NCI-H128 (cell line): ENCODE data around the gene FLOT1.

ENCODE experiments used
- DNase-seq: peaks from one replicate; lab custom pipeline; 2025; ENCODE audit not compliant: unreplicated experiment; lab: John Stamatoyannopoulos, UW

Gene FLOT1, protein sequence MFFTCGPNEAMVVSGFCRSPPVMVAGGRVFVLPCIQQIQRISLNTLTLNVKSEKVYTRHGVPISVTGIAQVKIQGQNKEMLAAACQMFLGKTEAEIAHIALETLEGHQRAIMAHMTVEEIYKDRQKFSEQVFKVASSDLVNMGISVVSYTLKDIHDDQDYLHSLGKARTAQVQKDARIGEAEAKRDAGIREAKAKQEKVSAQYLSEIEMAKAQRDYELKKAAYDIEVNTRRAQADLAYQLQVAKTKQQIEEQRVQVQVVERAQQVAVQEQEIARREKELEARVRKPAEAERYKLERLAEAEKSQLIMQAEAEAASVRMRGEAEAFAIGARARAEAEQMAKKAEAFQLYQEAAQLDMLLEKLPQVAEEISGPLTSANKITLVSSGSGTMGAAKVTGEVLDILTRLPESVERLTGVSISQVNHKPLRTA

GRCh38 chr6:30742316-30743098 is at the start of gene FLOT1:
TSS of gene FLOT1 (minus strand) at chr6:30742687. CDS start at chr6:30742189, 498 bp downstream.
- peak; percentile 50 for DNase-seq

GRCh38 chr6:30790724-30791383 is 48.4 kb upstream of the FLOT1 start:
- no peak for DNase-seq

GRCh38 chr6:30789606-30790005 is 47.1 kb upstream of the FLOT1 start:
- no peak for DNase-seq

DNA sequence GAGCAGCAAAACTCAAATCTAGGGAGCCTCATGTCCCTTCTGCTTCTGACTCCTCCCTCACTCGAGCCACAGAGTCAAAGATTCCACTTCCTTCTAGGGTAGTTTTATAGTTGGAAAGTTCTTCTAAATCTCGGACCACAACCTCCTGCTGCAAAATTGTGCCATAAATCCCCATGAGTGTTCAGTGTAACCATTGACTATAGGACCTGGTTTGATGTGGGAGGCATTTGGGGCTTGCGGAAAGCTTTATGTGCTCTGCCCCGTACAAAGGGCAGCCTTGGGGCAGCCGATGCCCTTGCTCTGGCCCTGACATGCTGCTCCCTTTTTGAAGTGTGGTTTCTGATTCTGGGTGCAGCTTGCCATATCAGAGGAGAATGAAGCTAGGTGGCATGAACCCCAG is 45.5 kb upstream of the FLOT1 start:
- DNase-seq, result no peak

DNA sequence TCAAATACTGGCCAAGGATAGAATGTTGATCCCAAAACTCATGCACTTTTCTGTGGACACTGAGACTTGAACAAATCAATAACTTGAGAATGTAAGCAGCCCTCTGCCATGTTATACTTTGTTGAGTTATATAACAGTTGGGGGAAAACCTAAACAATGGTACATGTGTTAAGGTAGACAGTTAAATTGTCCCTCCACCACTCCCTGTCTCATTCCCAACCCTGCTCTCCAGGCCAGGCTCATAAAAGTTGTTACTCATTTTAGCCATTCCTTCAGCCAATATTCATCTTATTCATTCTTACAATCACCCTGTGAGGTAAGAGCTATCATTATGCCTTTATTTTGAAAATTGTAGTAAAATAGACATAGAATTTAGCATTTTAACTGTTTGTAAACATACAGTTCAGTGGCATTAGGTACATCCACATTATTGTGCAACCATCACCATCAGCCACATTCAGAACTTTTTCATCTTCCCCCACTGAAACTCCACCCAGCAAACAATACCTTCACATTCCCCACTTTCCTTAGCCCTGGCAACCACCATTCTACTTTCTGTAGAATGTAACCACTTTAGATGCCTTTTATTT is 40.0 kb upstream of the FLOT1 start:
- DNase-seq, result no peak

DNA sequence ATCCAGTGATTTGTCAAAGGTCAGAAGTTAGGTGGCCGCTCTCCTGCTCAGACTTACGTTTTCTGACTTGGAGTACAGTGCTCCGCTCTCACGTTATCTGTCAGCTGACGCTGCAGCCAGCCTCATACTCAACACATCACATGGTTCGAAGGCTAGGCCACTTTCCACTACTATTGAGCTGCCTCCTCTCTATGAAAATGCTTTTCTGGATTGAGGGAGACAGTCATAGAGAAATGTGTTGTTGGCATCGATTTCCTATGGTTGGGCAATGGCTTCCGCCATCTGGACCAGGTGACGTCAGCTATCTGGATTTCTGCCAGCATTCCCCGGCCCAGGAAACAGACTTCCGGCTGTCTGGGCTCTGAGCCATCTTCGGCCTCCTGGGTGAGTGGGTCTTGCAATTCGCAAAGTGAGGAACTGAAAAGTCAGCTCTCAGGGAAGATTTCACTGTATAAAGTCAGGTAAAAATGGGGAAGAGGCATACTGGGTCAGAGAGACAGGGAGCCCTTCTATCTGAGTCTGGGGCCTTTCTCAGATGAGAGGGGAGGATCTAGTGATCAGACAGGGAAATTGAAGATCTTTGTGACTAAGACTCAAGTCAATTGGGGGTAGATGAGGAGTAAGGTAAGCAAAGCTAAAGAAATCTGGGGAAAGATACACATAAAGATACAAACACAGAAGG is 39.4 kb upstream of the FLOT1 start:
- DNase-seq, result peak; percentile 69

GRCh38 chr6:30781395-30781742 is 38.9 kb upstream of the FLOT1 start:
- no peak for DNase-seq

DNA sequence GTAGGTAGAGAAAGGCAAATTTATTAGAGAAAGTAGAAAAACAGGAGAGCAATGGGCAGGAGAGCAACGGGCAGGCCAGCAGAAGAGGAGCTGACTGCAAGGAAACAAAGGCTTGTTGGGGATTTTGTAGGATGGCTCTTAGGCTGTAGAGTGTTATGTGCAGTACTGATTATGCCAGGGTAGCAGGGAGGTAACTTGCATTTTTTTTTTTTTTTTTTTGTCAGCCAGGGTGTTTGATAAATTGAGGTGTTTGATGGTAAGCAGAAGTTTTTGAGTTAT is 38.1 kb upstream of the FLOT1 start:
- DNase-seq, result no peak

GRCh38 chr6:30779850-30780641 is 37.6 kb upstream of the FLOT1 start:
- DNase-seq, result no peak

DNA sequence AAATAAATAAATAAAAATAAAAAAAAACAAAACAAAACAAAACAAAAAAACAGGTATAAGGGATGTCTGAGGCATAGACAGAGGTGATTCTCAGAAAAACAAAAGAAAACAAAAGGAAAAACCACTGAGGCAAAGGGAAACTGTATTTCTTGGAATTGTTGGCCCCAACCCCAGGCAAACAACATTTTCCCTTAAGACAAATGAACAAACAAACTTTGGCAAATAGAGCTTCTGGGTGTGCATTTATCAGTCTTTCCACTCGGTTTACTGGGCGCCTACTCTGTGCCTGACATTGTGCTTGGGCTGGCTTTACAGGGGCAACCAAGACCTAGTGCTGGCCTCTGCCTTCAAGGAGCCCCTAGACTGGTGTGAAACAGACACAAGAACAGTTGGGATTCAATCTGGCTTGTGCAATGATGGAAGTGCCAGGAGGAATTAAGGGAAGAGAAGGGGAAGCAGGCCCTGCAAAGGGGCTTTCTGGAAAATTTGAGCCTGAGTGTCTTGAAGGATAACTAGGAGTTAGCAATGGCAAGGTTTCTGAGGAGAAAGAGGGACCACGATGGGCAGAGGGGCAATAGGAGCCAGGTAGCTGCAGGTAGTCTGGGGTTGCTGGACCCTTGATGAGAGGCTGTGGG is 35.6 kb upstream of the FLOT1 start:
- DNase-seq, result no peak

DNA sequence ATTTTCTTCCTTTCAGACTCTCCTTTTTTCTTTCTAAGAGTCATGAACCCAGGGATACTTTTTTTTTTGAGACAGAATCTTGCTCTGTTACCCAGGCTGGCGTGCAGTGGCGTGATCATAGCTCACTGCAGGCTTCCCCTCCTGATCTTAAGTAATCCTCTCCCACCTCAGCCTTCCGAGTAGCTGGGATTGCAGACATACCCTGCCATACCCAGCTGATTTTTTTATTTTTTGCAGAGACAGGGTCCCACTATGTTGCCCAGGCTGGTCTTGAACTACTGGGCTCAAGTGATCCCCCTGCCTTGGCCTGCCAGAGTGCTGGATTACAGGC is 34.6 kb upstream of the FLOT1 start:
- no peak for DNase-seq

DNA sequence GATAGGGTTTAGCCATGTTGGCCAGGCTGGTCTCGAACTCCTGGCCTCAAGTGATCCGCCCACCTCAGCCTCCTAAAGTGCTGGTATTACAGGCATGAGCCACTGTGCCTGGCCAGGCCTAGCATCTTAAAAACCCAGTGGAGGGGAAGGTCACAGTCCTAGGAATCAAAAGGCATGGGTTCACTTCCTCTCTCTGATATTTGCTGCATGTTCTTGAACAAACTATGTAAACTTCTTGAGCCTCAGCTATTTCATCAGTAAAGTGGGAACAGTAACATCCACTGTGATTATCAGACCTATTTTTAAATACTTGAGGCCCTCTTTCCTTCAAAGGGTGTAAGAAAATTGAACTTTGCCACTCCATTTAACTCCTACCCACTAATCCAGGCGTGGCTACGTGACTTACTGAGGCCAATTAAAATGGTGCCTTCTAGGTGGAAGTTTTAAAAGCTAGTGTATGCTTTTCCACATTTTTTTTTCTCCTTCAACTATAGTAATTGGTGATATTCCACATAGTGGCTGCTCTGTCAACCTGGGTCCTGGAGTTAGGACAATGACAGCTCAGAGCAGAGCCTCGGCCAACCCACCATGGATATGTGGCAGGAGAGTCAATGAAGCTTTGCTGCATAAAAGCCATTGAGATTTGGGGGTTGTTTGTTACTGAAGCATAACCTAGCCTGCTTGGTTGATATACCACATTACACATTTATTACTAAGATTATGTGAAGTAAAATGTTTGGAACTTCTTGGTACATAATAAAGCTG is 34.1 kb upstream of the FLOT1 start:
- no peak for DNase-seq

- DNase-seq, result no peak
These were observed 32.6 kb upstream of the FLOT1 start for GRCh38 chr6:30775104-30775503.

- no peak for DNase-seq
These were observed 32.2 kb upstream of the FLOT1 start for GRCh38 chr6:30774701-30775100.

DNA sequence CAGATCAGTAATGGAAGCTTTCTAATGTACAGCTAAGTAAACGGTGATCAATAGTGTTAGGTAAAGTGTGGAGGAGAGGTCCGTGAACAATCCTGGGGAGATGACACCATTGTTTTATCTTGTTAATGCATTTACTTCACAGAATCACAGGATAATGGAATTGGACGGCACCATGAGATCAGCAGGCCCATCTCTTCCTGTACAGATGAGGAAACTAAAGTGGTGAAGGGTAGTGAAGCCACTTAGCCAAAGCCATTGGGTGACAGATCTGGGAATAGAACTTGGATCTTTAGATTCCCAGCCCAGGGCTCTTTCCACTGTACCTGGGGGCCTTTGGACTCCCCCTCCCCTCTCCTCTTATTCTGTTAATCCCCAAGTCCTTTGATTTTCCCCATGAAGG is 28.1 kb upstream of the FLOT1 start:
- no peak for DNase-seq

GRCh38 chr6:30769853-30770524 is 27.5 kb upstream of the FLOT1 start:
- DNase-seq, result no peak

- no peak for DNase-seq
These were observed 26.8 kb upstream of the FLOT1 start for GRCh38 chr6:30769088-30769852.

DNA sequence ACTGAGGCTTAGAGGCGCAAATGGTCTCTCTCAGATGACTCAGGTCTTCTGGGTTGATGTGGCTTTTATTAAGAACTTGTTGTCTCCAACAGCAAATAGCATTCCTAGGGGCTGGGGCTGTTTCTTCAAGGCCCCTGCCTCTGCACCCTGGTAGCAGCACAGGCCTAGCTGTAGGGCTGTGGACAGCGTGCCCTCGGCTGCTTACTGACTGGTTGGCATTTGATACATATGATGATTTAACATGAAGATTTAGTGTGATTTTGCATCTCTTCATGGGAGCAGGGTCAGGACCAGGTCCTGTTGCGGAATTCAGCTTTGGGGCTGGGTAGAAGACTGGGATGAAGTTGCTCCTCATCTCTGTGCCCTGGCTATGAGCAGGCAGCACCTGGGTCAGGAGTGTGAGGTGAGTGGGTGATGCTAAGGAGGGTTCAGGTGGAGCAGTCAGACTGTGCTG is 26.2 kb upstream of the FLOT1 start:
- DNase-seq, result no peak
